Transverse colon (tissue), 3 donors: ENCODE results near the gene NTRK3.

ENCODE experiments used
- CTCF ChIP-seq, 5 experiments: fragments of 200-600 bp in 3 of 5; fragments of 450-650 bp in 2 of 5; sonication (generic) in 3 of 5; IDR thresholded peaks; 1 replicate in 2 of 5; 2 replicates in 3 of 5; pipeline ENCODE4 v1.5.1; 2016 to 2017; ENCODE audit warnings: antibody characterized with exemption in 5 of 5, inconsistent platforms in 3 of 5, mild to moderate bottlenecking in 2 of 5, moderate library complexity in 1 of 5
- POLR2A ChIP-seq: fragments of 450-650 bp; IDR thresholded peaks from one replicate; pipeline ENCODE4 v1.6.1; 2016; ENCODE audit warnings: antibody characterized with exemption, mild to moderate bottlenecking, moderate library complexity

- TF ChIP-seq CTCF (IDR thresholded peaks at IDR 0.05), result no peak
- TF ChIP-seq POLR2A, result no peak
Measured at GRCh38 chr15:87961851-87962420, 294.6 kb downstream of the NTRK3 start.
